GM12865 (cell line): ENCODE results near the gene HELQ.

ENCODE experiments used
- DNase-seq: peaks from one replicate; pipeline ENCODE4 v3.0.0; 2010; ENCODE audit warnings: low read depth
- H3K4me3 ChIP-seq: 2 replicates; pipeline ENCODE4 v1.5.1; 2011; ENCODE audit warnings: mild to moderate bottlenecking, low read depth, low read length, control low read depth
- CTCF ChIP-seq: IDR thresholded peaks from 2 replicates; pipeline ENCODE4 v1.5.1; 2011; ENCODE audit warnings: low read length, control low read depth, low read depth, inconsistent platforms; ENCODE audit not compliant: insufficient read depth; ENCODE audit errors: missing control alignments

HELQ gene

GRCh38 chr4:83393908-83394307 lies 61.7 kb downstream of the HELQ start:
- no peak for DNase-seq
- no peak overlapping the region for H3K4me3 ChIP-seq
- TF ChIP-seq CTCF = no peak

- no peak for DNase-seq
- no peak overlapping the region for H3K4me3 ChIP-seq
- no peak for TF ChIP-seq CTCF
Measured at GRCh38 chr4:83392562-83392961, 63.1 kb downstream of the HELQ start.

GRCh38 chr4:83390944-83391343 lies 64.7 kb downstream of the HELQ start:
- TF ChIP-seq CTCF = no peak
- DNase-seq = no peak
- no peak overlapping the region for H3K4me3 ChIP-seq

- H3K4me3 ChIP-seq = no peak overlapping the region
- TF ChIP-seq CTCF = no peak
- DNase-seq = no peak
Measured at GRCh38 chr4:83389756-83390505, 65.7 kb downstream of the HELQ start.

- no peak overlapping the region for H3K4me3 ChIP-seq
- no peak for TF ChIP-seq CTCF
- DNase-seq = peak; percentile 8
Measured at GRCh38 chr4:83389037-83389720, 66.4 kb downstream of the HELQ start.

- H3K4me3 ChIP-seq = no peak overlapping the region
- DNase-seq = peak; percentile 34
- TF ChIP-seq CTCF = no peak
Measured at GRCh38 chr4:83388313-83388676, 67.3 kb downstream of the HELQ start.
